MM.1S (cell line): ENCODE measurements around the gene TMED8.

Experiments
- EZH2 ChIP-seq: fragments of 300-600 bp; sonication (generic); optimal IDR thresholded peaks from 2 replicates; pipeline ENCODE3; 2017; ENCODE audit warnings: low read depth, mild to moderate bottlenecking, antibody characterized with exemption, low read length, mixed read lengths
- EZH2phosphoT487 ChIP-seq: fragments of 300-600 bp; sonication (generic); IDR thresholded peaks from 2 replicates; pipeline ENCODE4 v1.6.1; 2018; ENCODE audit warnings: antibody characterized with exemption, low read length
- TF ChIP-seq, protein P1 (sequence below): fragments of 300-600 bp; sonication (generic); IDR thresholded peaks from 2 replicates; pipeline ENCODE4 v1.5.1; 2016; ENCODE audit warnings: antibody characterized with exemption, low read length, mixed read lengths

DNA sequence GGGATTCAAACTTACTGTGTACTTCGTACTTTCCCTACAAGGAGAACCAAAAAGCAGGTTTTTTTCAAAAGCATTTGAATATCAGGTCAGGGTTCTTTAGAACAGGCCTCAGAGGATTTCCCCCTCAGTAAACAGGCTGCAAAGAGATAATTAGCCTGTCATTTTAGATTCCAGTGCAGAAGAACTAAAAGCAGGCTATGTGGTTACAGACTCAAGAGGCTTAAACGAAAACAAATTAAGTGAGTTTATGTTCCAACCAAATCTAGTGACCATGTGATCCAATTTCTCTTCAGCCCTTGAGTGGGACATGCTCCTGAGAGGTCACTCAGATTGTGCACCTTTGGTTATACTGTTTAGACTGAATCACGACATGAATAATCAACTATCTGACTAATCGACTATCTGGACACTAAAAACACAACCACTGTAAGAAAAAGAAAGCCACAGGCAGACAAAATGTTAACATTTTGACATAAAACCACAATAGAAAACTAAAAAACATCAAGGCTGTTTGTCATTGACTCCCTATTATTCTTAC, 4.5 kb downstream of the TMED8 start:
- TF ChIP-seq EZH2 (no peak), EZH2phosphoT487 (no peak)
- TF ChIP-seq, protein P1, sequence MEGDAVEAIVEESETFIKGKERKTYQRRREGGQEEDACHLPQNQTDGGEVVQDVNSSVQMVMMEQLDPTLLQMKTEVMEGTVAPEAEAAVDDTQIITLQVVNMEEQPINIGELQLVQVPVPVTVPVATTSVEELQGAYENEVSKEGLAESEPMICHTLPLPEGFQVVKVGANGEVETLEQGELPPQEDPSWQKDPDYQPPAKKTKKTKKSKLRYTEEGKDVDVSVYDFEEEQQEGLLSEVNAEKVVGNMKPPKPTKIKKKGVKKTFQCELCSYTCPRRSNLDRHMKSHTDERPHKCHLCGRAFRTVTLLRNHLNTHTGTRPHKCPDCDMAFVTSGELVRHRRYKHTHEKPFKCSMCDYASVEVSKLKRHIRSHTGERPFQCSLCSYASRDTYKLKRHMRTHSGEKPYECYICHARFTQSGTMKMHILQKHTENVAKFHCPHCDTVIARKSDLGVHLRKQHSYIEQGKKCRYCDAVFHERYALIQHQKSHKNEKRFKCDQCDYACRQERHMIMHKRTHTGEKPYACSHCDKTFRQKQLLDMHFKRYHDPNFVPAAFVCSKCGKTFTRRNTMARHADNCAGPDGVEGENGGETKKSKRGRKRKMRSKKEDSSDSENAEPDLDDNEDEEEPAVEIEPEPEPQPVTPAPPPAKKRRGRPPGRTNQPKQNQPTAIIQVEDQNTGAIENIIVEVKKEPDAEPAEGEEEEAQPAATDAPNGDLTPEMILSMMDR = no peak
